HG03196 (cell line): ENCODE data around the gene ANKRD28.

ENCODE experiments used
- ATAC-seq: cut with Tn5 transposase; IDR thresholded peaks from one replicate; pipeline ENCODE4 v1.9.1; 2021; ENCODE audit not compliant: unreplicated experiment

ANKRD28 gene

DNA sequence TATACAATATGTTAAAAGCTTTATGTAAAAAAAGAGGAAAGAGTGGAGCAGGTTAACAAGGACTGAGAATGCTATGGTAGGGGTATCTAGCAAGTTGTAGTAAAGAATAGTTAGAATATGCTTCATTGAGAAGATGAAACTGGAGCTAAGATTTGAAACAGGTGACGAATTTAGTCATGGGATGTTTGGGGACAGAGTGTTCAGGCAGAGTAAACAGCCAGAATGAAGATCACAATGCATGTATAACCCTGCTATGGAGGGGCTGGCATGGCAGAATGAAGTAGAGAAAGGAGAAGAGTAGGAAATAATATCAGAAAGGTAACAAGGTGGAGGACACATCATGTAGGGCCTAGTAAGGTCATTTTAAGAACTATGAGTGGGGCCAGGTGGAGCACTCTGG is 124.2 kb downstream of the ANKRD28 start:
- ATAC-seq, result no peak

DNA sequence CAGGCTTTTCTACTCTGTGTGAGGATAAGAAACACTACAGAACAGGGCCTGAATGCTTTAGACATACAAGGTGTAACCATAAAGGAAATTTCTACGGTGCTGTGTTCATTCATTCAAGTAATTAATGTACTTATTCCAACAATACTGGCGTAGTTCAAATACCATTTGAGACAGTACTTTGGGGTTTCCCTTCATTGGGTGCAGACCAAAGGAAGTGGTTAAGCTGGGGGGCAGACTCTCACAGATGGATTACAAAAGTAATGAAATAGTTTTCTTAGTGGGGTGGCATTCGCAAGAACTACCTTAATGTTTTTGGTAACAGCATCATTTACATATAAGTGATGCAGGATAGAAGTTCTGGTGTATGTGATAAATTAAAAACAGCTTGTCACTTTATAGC is 130.3 kb downstream of the ANKRD28 start:
- ATAC-seq, result no peak

DNA sequence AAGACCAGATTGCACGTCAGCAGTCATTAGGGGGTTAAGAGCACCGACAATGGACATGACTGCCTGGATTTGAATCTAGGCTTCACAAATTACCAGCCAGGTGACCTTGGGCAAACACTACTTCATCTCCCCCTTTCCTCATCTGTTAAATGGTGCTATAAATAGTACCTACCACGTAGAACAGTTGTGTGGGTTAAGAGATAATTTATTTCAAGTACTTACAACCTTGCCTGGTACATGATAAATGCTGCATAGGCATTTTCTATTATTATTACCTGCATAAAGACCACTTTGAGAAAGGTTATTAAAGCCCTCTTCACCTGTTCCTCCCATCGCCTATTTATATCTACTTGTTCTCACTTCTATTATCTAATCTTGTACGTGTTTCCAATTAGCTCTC is 131.5 kb downstream of the ANKRD28 start:
- no peak for ATAC-seq

DNA sequence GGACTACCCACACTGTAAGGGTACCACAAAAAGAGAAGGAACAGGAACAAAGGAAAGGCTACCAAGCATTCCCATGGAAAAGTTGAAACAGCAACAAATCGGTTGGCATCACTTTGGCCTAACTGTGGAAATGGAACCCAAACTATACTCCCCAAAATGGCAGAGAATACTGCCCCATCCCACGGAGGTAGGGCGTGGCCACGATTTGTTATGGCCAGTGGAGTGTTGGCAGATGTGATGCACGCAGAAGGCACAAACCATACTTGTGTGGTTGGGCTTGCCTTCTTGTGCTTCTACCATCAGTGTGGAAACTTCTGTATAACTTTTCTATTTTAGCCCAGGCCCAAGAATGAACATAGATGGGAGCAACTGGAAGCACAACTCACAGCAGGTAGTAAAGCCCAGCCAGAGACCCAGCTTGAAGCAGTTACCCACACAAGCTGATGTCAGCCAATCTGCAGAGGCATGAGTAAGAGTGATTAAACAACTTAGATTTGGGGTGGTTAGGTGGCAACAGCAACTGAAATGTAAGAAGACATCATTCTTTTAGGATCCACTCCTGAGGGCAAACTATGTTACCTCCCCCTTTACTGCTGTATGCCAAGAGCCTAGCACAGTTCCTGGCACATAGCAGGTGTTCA is 132.1 kb downstream of the ANKRD28 start:
- no peak for ATAC-seq

DNA sequence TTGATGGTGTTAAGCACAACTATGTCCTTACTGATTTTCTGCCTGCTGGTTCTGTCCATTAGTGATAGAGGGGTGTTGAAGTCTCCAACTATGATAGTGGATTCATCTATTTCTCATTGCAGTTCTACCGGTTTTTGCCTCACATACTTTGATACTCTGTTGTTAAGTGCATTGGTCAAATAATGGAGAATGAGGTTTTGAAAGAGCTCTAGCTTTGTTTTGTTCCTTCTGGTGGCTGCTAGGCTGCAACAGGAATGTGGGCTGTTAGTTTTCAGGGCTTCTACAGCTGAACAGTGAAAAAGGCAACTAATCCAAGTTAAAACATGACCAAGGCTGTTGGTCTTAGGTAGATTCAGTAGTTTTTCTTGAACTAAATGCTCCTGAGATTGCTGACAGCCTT is 133.6 kb downstream of the ANKRD28 start:
- no peak for ATAC-seq

DNA sequence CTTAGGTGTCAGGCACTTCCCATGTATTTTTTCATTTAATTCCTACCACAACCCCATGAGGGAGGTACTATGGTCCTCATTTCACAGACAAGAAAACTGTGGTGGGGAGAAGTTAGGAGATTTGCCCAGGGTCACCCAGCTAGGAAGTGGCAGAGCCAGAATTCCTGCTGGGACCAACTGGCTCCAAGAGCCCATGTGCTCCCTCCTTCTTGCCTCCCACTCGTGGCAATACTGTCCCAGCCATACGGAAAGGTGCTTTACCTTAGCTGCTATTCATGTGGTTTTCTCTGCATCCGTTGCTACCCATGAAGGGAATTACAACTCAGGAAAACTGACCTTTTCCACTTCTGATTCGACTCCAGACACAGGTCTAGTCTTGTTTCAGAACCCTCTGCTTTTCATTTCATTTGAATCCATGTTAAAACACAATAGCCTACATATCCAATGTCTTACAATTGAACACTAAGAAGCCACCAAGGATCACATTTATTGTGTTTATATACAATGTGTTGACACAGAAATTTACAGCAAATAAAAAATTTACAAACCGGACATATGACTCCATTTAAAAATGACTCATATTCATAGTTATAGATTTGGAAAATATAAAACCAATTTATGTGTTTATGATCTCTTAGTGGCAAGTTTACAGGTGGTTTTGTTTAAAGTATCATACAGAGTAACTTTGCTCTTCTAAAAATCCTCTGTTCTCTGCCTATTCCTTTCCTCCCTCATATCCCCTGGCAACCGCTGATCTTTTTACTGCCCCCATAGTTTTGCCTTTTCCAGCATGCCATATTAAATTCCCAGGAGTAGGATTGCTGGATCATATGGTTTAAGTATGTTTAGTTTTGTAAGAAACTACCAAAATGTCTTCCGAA is 137.5 kb downstream of the ANKRD28 start:
- no peak for ATAC-seq

DNA sequence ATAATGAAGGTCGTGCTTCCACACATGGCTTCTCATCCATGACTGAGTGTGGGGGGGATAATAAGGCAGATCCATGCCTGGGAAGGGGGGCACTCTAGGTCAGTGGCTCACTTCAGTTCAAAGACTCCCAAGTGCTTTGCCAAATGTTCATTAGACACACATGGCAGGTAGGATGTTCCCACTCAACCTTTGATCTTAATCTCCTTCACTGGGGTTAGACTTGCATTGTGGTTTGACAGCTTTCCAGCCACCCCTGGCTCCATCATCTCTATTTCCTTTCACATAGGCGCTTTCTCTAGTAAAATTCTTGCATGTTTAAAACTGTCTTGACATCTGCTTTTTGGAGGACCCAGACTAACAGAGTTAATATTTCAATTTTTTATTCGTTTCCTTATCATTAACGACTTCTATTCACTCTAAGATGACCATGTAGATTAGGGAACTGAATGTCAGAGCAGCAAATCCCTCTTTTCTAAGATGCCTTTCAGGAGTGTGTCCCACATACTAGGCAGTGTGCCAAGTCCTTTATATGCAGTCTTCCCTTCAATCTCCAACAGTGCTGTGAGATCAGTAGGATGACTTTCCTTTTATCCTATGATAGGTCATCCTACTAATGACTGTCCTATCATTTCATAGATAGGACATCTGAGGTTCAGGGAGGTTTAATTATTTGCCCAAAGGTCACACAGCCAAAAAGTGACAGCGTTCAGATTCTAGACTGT is 138.4 kb downstream of the ANKRD28 start:
- ATAC-seq, result no peak

DNA sequence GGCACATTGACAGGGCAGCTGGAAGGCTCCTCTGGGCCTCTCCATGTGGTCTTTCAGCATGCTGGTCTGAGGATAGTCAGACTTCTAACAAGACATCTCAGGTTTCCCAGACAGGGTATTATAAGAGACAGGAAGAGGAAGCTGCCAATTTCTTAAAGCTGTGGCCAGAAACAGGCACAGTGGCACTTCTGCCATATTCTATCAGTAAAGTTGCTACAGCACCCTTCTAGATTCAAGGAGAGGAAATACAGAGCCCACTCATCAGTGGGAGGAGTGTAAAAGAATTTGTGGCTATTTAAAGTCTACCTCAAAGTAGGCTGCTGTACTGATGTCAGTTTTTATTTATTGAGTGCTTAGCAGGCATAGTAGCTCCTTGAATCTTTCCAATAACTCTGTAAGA is 140.8 kb downstream of the ANKRD28 start:
- ATAC-seq, result no peak

DNA sequence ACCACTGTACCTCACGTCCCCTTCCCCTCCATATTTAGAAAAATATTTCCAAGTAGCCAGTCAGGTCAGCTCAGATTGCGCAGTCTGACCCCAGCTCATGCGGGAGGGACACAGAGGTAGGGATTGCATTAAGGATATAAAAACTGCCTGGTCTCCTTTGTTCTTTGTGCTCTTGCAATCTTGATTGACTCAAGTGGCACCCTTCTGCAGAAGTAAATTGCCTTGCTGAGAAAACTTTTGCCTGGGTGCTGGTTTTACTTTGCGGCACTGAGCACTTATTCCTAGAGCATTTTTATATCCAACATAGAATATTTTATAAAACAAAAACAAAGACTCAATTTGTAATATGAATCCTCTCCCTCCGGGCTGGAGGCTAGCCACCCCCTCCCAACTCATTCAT is 141.4 kb downstream of the ANKRD28 start:
- no peak for ATAC-seq

DNA sequence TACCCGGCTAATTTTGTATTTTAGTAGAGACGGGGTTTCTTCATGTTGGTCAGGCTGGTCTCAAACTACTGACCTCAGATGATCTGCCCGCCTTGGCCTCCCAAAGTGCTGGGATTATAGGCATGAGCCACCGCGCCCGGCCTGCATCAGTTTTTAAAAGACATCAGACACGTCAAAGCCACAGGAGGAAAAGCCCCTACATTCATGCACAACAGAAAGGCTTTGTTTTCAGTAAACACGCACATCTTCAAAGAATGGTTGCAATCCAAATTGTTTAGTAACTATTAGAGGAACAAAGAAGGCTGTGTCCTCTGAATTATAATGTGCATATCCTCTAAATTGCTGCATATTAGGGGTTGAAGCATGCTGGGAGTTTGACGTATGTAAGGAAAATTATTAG is 142.9 kb downstream of the ANKRD28 start:
- no peak for ATAC-seq

DNA sequence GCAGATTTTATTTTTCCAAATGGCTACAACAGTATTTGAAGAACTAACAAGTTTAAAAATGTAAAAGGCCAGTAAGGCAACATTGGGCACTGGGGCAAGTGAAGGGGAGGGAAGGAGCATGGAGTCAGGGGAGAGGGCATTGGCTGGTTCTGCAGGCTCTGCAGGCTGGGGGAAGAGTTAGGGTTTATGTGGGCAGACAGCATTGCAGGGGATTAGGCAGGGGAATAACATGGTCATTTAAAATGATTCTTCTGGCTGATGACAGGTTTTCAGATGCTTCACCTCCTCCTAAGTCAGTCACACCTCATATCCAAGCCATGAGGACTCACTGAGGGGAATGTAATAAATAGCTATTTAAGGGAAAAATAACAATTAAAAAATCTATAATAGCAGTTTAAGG is 143.7 kb downstream of the ANKRD28 start:
- no peak for ATAC-seq

DNA sequence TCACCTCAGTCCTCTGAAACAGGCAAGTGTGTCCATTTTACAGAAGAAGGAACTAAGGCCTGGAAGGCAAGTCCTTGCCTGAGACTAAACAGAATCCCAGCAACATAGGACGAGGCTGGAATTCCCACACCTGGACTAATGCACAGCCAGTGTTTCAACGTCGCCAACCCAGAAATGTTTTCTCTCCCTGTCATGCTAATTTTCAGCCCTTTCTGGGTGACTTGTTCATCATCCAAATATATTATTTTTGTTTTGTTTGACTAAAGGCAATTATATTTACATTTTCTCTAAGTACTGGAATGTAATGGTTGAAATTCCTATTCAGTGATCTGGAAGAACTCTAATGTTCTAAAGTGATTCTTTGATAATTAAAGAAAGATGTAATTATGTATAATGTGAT is 144.5 kb downstream of the ANKRD28 start:
- ATAC-seq, result no peak

DNA sequence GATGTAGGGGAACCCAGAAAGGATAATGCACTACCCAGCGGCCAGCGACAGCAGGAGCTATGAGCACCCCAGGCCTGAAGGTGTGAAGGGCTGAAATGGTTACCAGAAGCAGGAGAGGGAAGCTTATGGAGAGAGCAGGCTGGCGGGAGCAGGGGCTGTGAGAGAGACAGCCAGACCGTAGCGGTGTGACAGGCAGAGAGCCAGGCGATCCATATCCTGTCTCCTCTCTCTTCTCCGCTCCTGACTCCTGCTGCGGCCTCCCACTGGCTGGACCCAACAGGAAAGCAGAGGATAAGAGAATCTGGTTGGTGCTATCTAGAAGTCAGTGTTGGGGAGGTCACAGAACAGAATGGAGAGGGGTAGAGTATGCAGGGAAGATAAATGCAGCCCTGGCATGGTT is 146.4 kb downstream of the ANKRD28 start:
- ATAC-seq, result no peak

DNA sequence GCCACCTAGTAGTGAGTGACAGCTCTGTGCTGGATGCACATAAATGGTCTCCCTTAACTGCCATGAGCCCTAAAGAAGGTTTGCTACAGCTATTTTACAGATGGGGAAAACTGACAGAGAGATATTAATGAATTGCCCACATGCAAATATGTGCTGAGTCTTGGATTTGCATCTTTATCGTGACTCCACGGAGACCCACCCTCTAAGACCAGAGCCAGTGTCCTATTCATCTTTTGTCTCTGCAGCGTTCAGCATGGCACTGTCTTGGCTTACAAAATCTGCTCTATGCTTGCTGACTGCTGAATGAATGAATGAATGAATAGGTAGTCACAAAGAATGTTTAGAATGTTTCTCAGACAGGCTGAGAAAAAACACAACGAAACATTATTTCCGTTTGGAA is 147.9 kb downstream of the ANKRD28 start:
- ATAC-seq, result no peak

DNA sequence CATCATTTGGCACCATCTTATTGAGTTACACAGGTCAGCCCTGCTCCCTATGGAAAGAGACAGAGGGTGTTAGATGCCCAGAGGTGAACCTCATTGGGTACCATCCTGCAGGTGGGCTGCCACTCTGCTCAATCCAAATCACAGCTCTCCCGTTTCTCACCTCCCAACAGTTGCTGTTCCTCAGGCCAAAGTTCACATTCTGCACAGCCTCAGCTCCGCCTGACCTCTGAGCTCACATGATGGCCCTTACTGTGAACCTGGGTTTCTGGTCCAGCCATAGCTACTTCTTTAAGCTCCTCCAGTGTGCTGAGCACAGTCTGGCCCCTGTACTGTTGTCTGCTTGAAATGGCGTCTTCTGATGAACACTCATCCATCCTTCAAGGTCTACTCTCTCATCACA is 148.4 kb downstream of the ANKRD28 start:
- ATAC-seq, result no peak

DNA sequence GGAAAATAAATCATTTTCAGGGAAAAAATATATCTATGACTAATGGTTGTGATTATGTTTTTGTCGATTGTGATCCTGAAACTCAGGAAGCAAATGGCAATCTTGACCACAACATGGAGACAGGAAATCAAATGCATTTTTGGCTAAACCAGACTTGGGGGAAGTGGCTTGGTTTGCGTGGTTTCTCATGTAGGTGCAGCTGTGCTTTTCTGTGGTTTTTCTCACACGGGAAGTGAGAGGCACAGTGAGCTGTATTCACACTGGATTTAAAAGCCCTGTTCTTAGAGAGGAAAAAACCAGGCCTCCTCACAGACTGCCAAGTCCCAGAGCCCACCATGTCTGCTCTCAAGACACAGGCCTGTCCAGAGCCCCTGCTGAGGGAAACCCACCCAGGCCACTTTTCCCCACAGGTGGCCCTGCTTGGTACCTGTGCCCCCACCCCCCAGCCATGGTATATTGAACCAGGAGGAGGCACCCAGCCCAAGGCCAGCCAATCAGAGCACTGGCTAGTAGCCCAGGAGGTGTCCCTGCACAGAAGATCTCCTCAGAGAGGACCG is 150.1 kb downstream of the ANKRD28 start:
- peak; percentile 95 for ATAC-seq

DNA sequence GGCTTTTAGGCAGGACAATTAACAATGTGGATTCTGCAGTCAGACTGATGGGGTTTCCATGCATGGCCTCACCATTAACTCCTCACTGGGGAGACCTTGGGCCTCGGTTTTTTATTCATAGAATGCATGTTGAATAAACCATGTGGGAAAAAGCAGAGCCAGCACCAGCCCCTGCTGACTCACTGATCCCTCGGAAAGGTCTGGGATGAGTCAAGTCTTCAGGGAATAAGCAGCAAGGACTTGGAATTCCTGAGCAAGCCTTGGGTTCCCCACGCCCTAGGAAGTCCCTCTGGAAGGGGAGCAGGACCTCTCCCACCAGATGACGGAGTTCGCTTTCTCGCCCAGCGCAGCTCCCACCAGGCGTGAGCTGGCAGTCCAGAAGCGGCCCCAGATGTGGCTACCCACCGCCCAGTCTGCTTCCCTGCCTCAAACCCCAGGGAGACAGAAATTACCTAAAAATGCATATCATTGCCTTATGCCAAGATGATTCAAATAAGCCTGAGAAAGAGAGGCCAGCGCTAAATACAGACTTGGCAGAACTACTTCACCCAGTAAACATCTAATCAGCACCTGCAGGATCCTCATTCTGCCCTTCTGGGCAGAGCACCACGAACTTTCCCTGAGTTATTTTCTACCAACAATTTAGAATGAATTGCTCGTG is 150.8 kb downstream of the ANKRD28 start:
- ATAC-seq, result no peak

DNA sequence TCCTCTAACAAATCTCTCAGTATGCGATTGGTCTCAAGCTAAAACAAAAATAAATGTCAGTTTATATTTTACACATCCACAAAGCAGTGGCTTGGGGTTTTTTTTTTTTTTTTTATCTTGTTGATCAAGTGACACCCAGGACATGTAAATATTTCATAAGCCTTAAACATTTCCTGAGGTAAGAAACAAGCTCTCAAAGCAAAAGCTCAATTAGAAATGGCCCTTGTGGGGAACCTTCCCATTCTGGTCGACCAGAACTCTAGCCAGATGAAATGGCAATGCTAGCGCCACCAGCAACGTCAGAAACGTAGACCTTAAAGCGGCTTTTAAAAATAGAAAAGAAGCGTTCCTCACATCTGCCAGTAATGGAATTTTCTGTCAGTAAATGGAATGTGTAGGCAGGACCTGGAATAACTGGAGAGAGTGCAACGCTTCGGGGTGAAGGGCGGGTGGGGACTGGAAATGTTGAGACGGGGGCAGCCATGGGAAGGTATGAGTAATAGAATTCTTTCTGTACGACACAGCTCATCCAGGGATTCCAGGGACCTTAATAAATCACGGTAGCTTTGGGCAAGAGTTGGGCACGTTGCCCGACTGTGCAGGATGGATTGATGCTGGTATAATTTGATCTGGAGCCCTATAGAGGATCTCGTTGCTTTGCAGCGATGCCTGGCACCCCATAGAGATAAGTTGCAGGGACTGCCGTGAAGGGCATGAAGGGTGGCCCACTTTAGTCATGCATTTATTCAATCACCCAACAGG is 151.9 kb downstream of the ANKRD28 start:
- ATAC-seq, result no peak

DNA sequence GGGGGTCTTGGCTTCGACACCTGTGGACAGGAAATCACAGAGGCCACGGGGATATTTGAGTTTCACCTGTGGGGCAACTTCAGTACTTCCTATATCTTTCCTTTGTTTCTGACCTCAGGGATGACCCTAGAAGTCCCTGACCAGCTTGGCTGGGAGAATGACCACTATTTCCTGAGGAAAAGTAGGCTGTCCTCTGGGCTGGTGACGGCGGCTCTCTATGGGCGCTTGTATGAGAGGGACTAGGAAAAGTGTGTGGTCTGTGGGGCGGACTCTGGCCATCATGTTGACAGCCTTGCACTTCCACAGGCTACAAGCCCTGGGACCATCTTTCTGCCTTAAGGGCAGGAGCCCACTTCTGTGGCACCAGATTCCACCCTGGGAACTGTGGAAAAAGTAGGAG is 152.5 kb downstream of the ANKRD28 start:
- ATAC-seq, result no peak

DNA sequence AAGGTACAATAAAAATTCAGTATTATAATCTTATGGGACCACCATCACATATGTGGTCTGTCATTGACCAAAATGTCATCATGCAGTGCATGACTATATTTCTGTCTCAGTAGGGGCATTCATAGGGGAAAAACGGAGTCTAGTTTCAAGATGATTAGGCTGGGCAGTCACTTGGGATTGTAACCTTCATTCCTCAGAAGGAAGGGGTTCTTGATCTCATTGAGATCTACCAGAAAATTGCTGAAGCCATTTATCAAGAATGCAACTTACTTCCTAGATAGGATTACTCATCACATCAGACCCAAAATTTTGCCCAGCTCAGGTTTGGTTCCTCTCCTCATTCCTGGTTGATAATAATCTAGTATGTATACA is 158.9 kb downstream of the ANKRD28 start:
- no peak for ATAC-seq
